OCI-LY7 (cell line): ENCODE data around the gene GNG7. TPM values are rescaled to one million over a fixed set of nuclear protein-coding genes. Genes with fewer than 3 reads are reported as not detected.

ENCODE experiments used
- BruUV-seq: library from RNA; stranded (reverse); fragments of 400-500 nt; replicated peaks from 2 replicates; lab custom pipeline; 2021; lab: Mats Ljungman, UMichigan
- CTCF ChIA-PET: fragments of 300-600 bp; sonication (Branson Sonifier 250); formaldehyde crosslinking; loops from one replicate; lab custom pipeline; 2022; ENCODE audit warnings: antibody characterized with exemption; ENCODE audit not compliant: unreplicated experiment; lab: Charles Lee
- POLR2A ChIA-PET: fragments of 300-600 bp; sonication (Branson Sonifier 250); formaldehyde crosslinking; loops from one replicate; lab custom pipeline; 2022; ENCODE audit warnings: antibody characterized with exemption; lab: Charles Lee
- DNase-seq: peaks from one replicate; pipeline ENCODE4 v3.0.0-alpha.2; 2015; ENCODE audit warnings: low spot score
- H2AFZ ChIP-seq: fragments of 200-600 bp; sonication (generic), shearing (Covaris generic); 2 replicates; pipeline ENCODE4 v1.6.1; 2014; ENCODE audit warnings: mild to moderate bottlenecking, antibody characterized with exemption, low read length, moderate library complexity
- H3K27ac ChIP-seq: fragments of 200-600 bp; sonication (generic); 2 replicates; pipeline ENCODE4 v1.5.1; 2014; ENCODE audit warnings: mixed run types, low read depth, mild to moderate bottlenecking, moderate library complexity, low read length, inconsistent platforms; ENCODE audit not compliant: poor library complexity, severe bottlenecking
- H3K36me3 ChIP-seq: fragments of 200-600 bp; sonication (generic); 2 replicates; pipeline ENCODE4 v1.6.1; 2014; ENCODE audit warnings: mild to moderate bottlenecking, antibody characterized with exemption, low read length, moderate library complexity, mixed read lengths; ENCODE audit not compliant: insufficient read depth
- H3K4me1 ChIP-seq: fragments of 200-600 bp; sonication (generic); 2 replicates; pipeline ENCODE4 v1.5.1; 2014; ENCODE audit warnings: mild to moderate bottlenecking, low read length; ENCODE audit not compliant: insufficient read depth, poor library complexity, severe bottlenecking
- H3K4me2 ChIP-seq: fragments of 200-600 bp; sonication (generic); 2 replicates; pipeline ENCODE4 v1.6.1; 2014; ENCODE audit warnings: mild to moderate bottlenecking, low read length
- H3K4me3 ChIP-seq: fragments of 200-600 bp; sonication (generic); 2 replicates; pipeline ENCODE4 v1.5.1; 2014; ENCODE audit warnings: mild to moderate bottlenecking, low read depth, low read length; ENCODE audit not compliant: poor library complexity, severe bottlenecking
- H3K79me2 ChIP-seq: fragments of 200-600 bp; sonication (generic); 2 replicates; pipeline ENCODE4 v1.6.1; 2016; ENCODE audit warnings: low read depth, mild to moderate bottlenecking, low read length, moderate library complexity, mixed read lengths; ENCODE audit not compliant: insufficient read depth
- H3K9me2 ChIP-seq: fragments of 200-600 bp; sonication (generic); 2 replicates; pipeline ENCODE4 v1.6.1; 2016; ENCODE audit warnings: mild to moderate bottlenecking, low read length, mixed read lengths; ENCODE audit not compliant: insufficient read depth
- H3K9me3 ChIP-seq: fragments of 200-600 bp; sonication (generic); 2 replicates; pipeline ENCODE4 v1.6.1; 2014; ENCODE audit warnings: mild to moderate bottlenecking, mixed run types, low read length, mixed read lengths
- H4K20me1 ChIP-seq: fragments of 200-600 bp; sonication (generic); 2 replicates; pipeline ENCODE4 v1.6.1; 2014; ENCODE audit warnings: mild to moderate bottlenecking, antibody characterized with exemption, low read length, moderate library complexity, mixed read lengths; ENCODE audit not compliant: insufficient read depth
- CTCF ChIP-seq: fragments of 200-600 bp; sonication (generic); conservative IDR thresholded peaks from 2 replicates; pipeline ENCODE4 v1.5.1; 2014; ENCODE audit warnings: mild to moderate bottlenecking, antibody characterized with exemption, low read length, moderate library complexity, mixed read lengths
- EZH2phosphoT487 ChIP-seq: fragments of 200-600 bp; sonication (generic); IDR thresholded peaks from 2 replicates; pipeline ENCODE4 v1.6.1; 2018; ENCODE audit warnings: low read depth, borderline replicate concordance, mild to moderate bottlenecking, mixed run types, antibody characterized with exemption, low read length, moderate library complexity, mixed read lengths
- intact Hi-C: fragments of 100-400 bp; cut with micrococcal nuclease; formaldehyde crosslinking; loops from one replicate; pipeline ENCODE4 v1.10.0; 2022; ENCODE audit not compliant: unreplicated experiment
- total RNA-seq, 2 experiments: library from RNA; depleted of rRNA in 1 of 2; stranded (reverse); fragments of >200 nt in 1 of 2; shearing (Covaris generic) in 1 of 2; gene quantifications; 2 replicates each; pipeline ENCODE4 v1.2.3, GENCODE V29; 2014 to 2022

The GNG7 gene
- total RNA-seq, 2 experiments from 2014 or later = 13.9 to 15.3 TPM

GRCh38 chr19:2743099-2743498, 40.6 kb upstream of the GNG7 start:
- TF ChIP-seq CTCF = no peak
- TF ChIP-seq EZH2phosphoT487 = no peak
- CTCF ChIA-PET = interaction anchor here (0.6 kb wide), 1 partner anchor 82 kb away, joined by 3 read pairs; no protein-coding TSS in a partner anchor
- DNase-seq = no peak
- no TSS peak for BruUV-seq
- no peak overlapping the region for H2AFZ ChIP-seq
- intact Hi-C loops = loop anchor here (10.0 kb wide), 1 partner anchor 268 kb away; the partner anchor contains the start of gene GADD45B
- H3K4me2 ChIP-seq = no peak overlapping the region
- peaks cover 13% of the 10 kb centered on the region for H3K4me1 ChIP-seq
- POLR2A ChIA-PET = no interaction called here
- H3K4me3 ChIP-seq = no peak overlapping the region
- no peaks in the 10 kb centered on the region for H3K9me2 ChIP-seq
- no peak overlapping the region for H3K27ac ChIP-seq
- no peaks in the 10 kb centered on the region for H4K20me1 ChIP-seq
- peaks cover 7% of the 10 kb centered on the region; the same call in 1 of the 2 replicates for H3K79me2 ChIP-seq
- H3K36me3 ChIP-seq = no peaks in the 10 kb centered on the region
- H3K9me3 ChIP-seq = no peaks in the 10 kb centered on the region

- H3K9me2 ChIP-seq = no peaks in the 10 kb centered on the region
- H3K27ac ChIP-seq = no peak overlapping the region
- H3K4me3 ChIP-seq = peak overlapping the region; percentile 93
- H3K36me3 ChIP-seq = peaks cover 20% of the 10 kb centered on the region
- H2AFZ ChIP-seq = peak overlapping the region; percentile 65; the same call in 1 of the 2 replicates
- intact Hi-C loops = loop anchor here (10.0 kb wide), 1 partner anchor 265 kb away; the partner anchor contains the start of gene GADD45B
- DNase-seq = no peak
- no TSS peak for BruUV-seq
- ChIA-PET POLR2A (no interaction called here), CTCF (no interaction called here)
- H3K4me2 ChIP-seq = peak overlapping the region; percentile 66
- H4K20me1 ChIP-seq = no peaks in the 10 kb centered on the region
- TF ChIP-seq EZH2phosphoT487 (no peak), CTCF (no peak)
- no peaks in the 10 kb centered on the region for H3K9me3 ChIP-seq
- H3K4me1 ChIP-seq = peaks cover 9% of the 10 kb centered on the region
- H3K79me2 ChIP-seq = peaks cover 7% of the 10 kb centered on the region; the same call in 1 of the 2 replicates
Observed at GRCh38 chr19:2740314-2740656, 37.8 kb upstream of the GNG7 start.

GRCh38 chr19:2739602-2740313, 37.3 kb upstream of the GNG7 start, which contains the start of gene SLC39A3:
TSS of gene SLC39A3 (minus strand) at chr19:2740017. CDS start at chr19:2737257, 2,760 bp downstream.
- peaks cover 7% of the 10 kb centered on the region; the same call in 1 of the 2 replicates for H3K79me2 ChIP-seq
- H3K4me3 ChIP-seq = peak within 1 kb of the TSS; percentile 93
- H3K27ac ChIP-seq = peak within 1 kb of the TSS; percentile 37
- no peaks in the 10 kb centered on the region for H4K20me1 ChIP-seq
- TF ChIP-seq EZH2phosphoT487 = no peak
- no peak for TF ChIP-seq CTCF
- peak within 1 kb of the TSS; percentile 65 for H2AFZ ChIP-seq
- H3K4me1 ChIP-seq = peaks cover 9% of the 10 kb centered on the region
- peaks cover 25% of the 10 kb centered on the region for H3K36me3 ChIP-seq
- peak; percentile 99 for DNase-seq
- BruUV-seq = no TSS peak
- H3K4me2 ChIP-seq = peak within 1 kb of the TSS; percentile 97
- H3K9me2 ChIP-seq = no peaks in the 10 kb centered on the region
- ChIA-PET POLR2A (interaction anchor here (0.9 kb wide), 1 partner anchor 49 kb away, joined by 4 read pairs; no protein-coding TSS in a partner anchor), CTCF (no interaction called here)
- no peaks in the 10 kb centered on the region for H3K9me3 ChIP-seq
- intact Hi-C loops = loop anchor here (10.0 kb wide), 1 partner anchor 265 kb away; the partner anchor contains the start of gene GADD45B
